HepG2 (cell line): Measurements from ENCODE around the gene PPRC1. TPM values are rescaled to one million over a fixed set of nuclear protein-coding genes. Genes with fewer than 3 reads are reported as not detected.
A peak's percentile ranks its signal among the peaks of the same experiment; 100 is the strongest.

Experiments
- ATAC-seq: fragments of 200-7000 bp; cut with Tn5 transposase; 3 replicates; pipeline ENCODE4 v1.9.1; 2020; ENCODE audit warnings: mild to moderate bottlenecking, moderate library complexity
- BruUV-seq: library from RNA; stranded (reverse); fragments of 400-500 nt; replicated peaks from 2 replicates; lab custom pipeline; 2021; lab: Mats Ljungman, UMichigan
- CTCF ChIA-PET: fragments of 300-600 bp; formaldehyde crosslinking; extraction: SDS; loops from one replicate; lab custom pipeline; 2021; ENCODE audit warnings: low total read pairs, inconsistent platforms, low intra/inter-chr PET ratio; lab: Yijun Ruan, JAX
- POLR2A ChIA-PET: fragments of 350-600 bp; sonication (Branson Sonifier 250); formaldehyde crosslinking; loops from one replicate; lab custom pipeline; 2020; ENCODE audit warnings: antibody characterized with exemption, inconsistent platforms; lab: Yijun Ruan, JAX
- DNase-seq: peaks from one replicate; pipeline ENCODE4 v3.0.0-alpha.2; 2015; ENCODE audit warnings: low spot score
- FAIRE-seq: peaks from 3 replicates; lab custom pipeline; 2011; peaks lifted over from hg19 to GRCh38; lab: Jason Lieb, UNC
- H2AFZ ChIP-seq: one replicate; pipeline ENCODE4 v1.6.1; 2011; ENCODE audit warnings: low read length, inconsistent platforms
- H3K27ac ChIP-seq: fragments of 300-600 bp; 3 replicates; pipeline ENCODE4 v1.8.0; 2011; ENCODE audit warnings: mixed run types, mild to moderate bottlenecking, mixed read lengths, low read length, inconsistent platforms; ENCODE audit not compliant: insufficient read depth; ENCODE audit errors: extremely low read length
- H3K27me3 ChIP-seq, 2 experiments: fragments of 200-600 bp in 1 of 2; 2 replicates in 1 of 2; 3 replicates in 1 of 2; pipeline versions ENCODE4 v1.6.0 to v1.8.0; 2011; ENCODE audit warnings: low read length in 2 of 2, mild to moderate bottlenecking in 2 of 2, moderate library complexity in 2 of 2, inconsistent platforms in 1 of 2; ENCODE audit not compliant: insufficient read depth in 2 of 2, control insufficient read depth in 1 of 2
- H3K36me3 ChIP-seq, 2 experiments: fragments of 200-600 bp in 1 of 2; replicated peaks in 1 of 2; 2 replicates in 1 of 2; 3 replicates in 1 of 2; pipeline versions ENCODE4 v1.5.1 to v1.8.0; 2011; ENCODE audit warnings: low read length in 2 of 2, inconsistent platforms in 1 of 2; ENCODE audit not compliant: insufficient read depth in 2 of 2, control insufficient read depth in 1 of 2
- H3K4me1 ChIP-seq: 2 replicates; pipeline ENCODE4 v1.5.1; 2012; ENCODE audit warnings: low read length, inconsistent platforms; ENCODE audit not compliant: insufficient read depth
- H3K4me2 ChIP-seq: 2 replicates; pipeline ENCODE4 v1.6.0; 2011; ENCODE audit warnings: low read depth, low read length, inconsistent platforms
- H3K4me3 ChIP-seq, 3 experiments: fragments of 200-600 bp in 1 of 3; sonication (generic), shearing (Covaris generic) in 1 of 3; replicated peaks in 1 of 3; 2 replicates each; pipeline ENCODE4 v1.5.1; 2011 to 2016; ENCODE audit warnings: low read length in 3 of 3, inconsistent platforms in 2 of 3, low read depth in 2 of 3, mild to moderate bottlenecking in 2 of 3, control low read depth in 1 of 3, mixed read lengths in 1 of 3; ENCODE audit not compliant: insufficient read depth in 1 of 3
- H3K79me2 ChIP-seq: one replicate; pipeline ENCODE4 v1.6.1; 2011; ENCODE audit warnings: low read length, inconsistent platforms; ENCODE audit not compliant: insufficient read depth
- H3K9ac ChIP-seq: 2 replicates; pipeline ENCODE4 v1.6.0; 2011; ENCODE audit warnings: mild to moderate bottlenecking, low read depth, low read length, inconsistent platforms; ENCODE audit not compliant: insufficient read depth
- H3K9me3 ChIP-seq: 2 replicates; pipeline ENCODE4 v1.5.1; 2012; ENCODE audit warnings: mild to moderate bottlenecking, low read length
- H4K20me1 ChIP-seq: 2 replicates; pipeline ENCODE4 v1.6.0; 2011; ENCODE audit warnings: inconsistent platforms, mild to moderate bottlenecking, low read length, moderate library complexity; ENCODE audit not compliant: insufficient read depth
- BRD4 ChIP-seq: sonication (generic); formaldehyde crosslinking; IDR thresholded peaks from 2 replicates; pipeline ENCODE4 v1.4.0; 2020; ENCODE audit warnings: missing genetic modification reagents
- TAF15 ChIP-seq: fragments of 200-400 bp; formaldehyde crosslinking; IDR thresholded peaks from one replicate; pipeline ENCODE4 v1.6.1; 2018; ENCODE audit warnings: mild to moderate bottlenecking, low read depth, low read length; ENCODE audit not compliant: poor library complexity, severe bottlenecking
- YEATS2 ChIP-seq: sonication (generic); formaldehyde crosslinking; IDR thresholded peaks from 2 replicates; pipeline ENCODE4 v1.4.0; 2020; ENCODE audit warnings: missing genetic modification reagents, borderline replicate concordance
- ZNF768 ChIP-seq: sonication (generic); formaldehyde crosslinking; IDR thresholded peaks from 2 replicates; pipeline ENCODE4 v1.4.0; 2020; ENCODE audit warnings: missing genetic modification reagents
- WGBS: methylation state at CpG from one replicate; pipeline ENCODE4 v1.1.6; 2017; ENCODE audit warnings: low lambda C conversion rate; 5-methylcytosine and 5-hydroxymethylcytosine counted together
- in situ Hi-C: cut with HindIII; loops from 2 replicates; pipeline ENCODE4 v1.10.0; 2017; ENCODE audit warnings: low pct_unique_long_range_greater_than_20kb; ENCODE audit not compliant: extremely low pct_ligation_motif_present
- intact Hi-C: fragments of 100-400 bp; cut with micrococcal nuclease; formaldehyde crosslinking; loops from one replicate; pipeline ENCODE4 v1.10.0; 2022; ENCODE audit not compliant: unreplicated experiment
- polyA plus RNA-seq, 8 experiments: library from polyadenylated mRNA; depleted of rRNA in 3 of 8; stranded (reverse) in 7 of 8; unstranded in 1 of 8; fragments of >200 nt; fragmentation: Illumina TruSeq in 4 of 8; extraction: Trizol in 4 of 8; gene quantifications; 2 replicates each; pipeline versions ENCODE4 v1.2.1 to v1.2.3, GENCODE V29; 2011 to 2016; ENCODE audit warnings: low read depth in 4 of 8, missing spikeins in 1 of 8, mixed read lengths in 1 of 8; ENCODE audit not compliant: insufficient read depth in 1 of 8
- total RNA-seq, 5 experiments: library from RNA; depleted of rRNA; stranded (reverse); fragments of >200 nt; fragmentation: Illumina TruSeq; extraction: Trizol; gene quantifications; 2 replicates each; pipeline ENCODE4 v1.2.3, GENCODE V29; 2016; ENCODE audit warnings: low read depth in 1 of 5
- TF ChIP-seq, protein P1 (sequence below): sonication (generic); formaldehyde crosslinking; IDR thresholded peaks from 2 replicates; pipeline ENCODE4 v1.4.0; 2020; ENCODE audit warnings: missing genetic modification reagents
- TF ChIP-seq, protein P2 (sequence below): IDR thresholded peaks from 2 replicates; pipeline ENCODE4 v1.6.1; 2012; ENCODE audit warnings: low read depth, low read length, improper control_type of control experiment

Gene PPRC1
- total and polyA plus RNA-seq, 2 of the 13 experiments (the other 11 are each of a cell fraction or from before 2014, with no cell fraction given): 18.7 to 24.2 TPM

DNA sequence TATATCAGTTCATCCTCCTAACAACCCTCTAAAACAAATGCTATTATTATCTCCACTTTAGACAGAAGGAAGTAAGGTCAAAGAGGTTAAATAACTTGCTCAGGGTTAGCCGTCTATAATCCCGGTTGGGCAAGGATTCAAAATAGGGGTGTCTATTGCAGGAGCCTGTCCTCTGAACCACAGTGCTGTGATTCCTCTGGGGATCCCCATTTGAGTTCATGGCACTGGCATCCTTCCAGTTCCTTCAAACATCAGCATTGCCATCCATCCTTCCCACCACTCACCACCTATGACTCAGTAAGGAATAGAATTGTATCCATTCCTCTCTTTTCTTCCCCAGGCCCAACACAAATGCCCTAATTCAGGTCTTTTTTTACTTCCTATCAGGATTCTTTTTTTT lies 42.1 kb upstream of the PPRC1 start (continued):
- TF ChIP-seq, protein P1, sequence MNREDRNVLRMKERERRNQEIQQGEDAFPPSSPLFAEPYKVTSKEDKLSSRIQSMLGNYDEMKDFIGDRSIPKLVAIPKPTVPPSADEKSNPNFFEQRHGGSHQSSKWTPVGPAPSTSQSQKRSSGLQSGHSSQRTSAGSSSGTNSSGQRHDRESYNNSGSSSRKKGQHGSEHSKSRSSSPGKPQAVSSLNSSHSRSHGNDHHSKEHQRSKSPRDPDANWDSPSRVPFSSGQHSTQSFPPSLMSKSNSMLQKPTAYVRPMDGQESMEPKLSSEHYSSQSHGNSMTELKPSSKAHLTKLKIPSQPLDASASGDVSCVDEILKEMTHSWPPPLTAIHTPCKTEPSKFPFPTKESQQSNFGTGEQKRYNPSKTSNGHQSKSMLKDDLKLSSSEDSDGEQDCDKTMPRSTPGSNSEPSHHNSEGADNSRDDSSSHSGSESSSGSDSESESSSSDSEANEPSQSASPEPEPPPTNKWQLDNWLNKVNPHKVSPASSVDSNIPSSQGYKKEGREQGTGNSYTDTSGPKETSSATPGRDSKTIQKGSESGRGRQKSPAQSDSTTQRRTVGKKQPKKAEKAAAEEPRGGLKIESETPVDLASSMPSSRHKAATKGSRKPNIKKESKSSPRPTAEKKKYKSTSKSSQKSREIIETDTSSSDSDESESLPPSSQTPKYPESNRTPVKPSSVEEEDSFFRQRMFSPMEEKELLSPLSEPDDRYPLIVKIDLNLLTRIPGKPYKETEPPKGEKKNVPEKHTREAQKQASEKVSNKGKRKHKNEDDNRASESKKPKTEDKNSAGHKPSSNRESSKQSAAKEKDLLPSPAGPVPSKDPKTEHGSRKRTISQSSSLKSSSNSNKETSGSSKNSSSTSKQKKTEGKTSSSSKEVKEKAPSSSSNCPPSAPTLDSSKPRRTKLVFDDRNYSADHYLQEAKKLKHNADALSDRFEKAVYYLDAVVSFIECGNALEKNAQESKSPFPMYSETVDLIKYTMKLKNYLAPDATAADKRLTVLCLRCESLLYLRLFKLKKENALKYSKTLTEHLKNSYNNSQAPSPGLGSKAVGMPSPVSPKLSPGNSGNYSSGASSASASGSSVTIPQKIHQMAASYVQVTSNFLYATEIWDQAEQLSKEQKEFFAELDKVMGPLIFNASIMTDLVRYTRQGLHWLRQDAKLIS: no peak
- no peak for TF ChIP-seq YEATS2
- TF ChIP-seq BRD4 (CRISPR knock-in tag): no peak
- no peak for TF ChIP-seq TAF15

DNA sequence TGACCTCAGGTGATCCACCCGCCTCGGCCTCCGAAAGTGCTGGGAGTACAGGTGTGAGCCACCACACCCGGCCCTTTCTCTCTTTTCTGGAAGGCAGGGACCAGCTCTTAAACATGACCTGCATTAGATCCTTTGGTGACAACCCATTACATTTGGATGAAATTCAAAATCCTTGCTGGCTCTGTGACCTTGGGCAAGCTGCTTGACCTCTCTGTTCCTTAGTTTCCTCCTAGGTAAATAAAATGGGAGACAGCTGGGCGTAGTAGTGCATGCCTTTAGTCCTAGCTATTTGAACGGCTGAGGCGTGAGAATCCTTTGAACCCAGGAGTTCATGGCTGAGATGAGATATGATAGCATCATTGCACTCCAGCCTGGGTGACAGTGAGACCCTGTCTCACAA lies 36.4 kb upstream of the PPRC1 start:
- no peaks in the 10 kb centered on the region for H3K36me3 ChIP-seq
- no TSS peak for BruUV-seq
- TF ChIP-seq, protein P2, sequence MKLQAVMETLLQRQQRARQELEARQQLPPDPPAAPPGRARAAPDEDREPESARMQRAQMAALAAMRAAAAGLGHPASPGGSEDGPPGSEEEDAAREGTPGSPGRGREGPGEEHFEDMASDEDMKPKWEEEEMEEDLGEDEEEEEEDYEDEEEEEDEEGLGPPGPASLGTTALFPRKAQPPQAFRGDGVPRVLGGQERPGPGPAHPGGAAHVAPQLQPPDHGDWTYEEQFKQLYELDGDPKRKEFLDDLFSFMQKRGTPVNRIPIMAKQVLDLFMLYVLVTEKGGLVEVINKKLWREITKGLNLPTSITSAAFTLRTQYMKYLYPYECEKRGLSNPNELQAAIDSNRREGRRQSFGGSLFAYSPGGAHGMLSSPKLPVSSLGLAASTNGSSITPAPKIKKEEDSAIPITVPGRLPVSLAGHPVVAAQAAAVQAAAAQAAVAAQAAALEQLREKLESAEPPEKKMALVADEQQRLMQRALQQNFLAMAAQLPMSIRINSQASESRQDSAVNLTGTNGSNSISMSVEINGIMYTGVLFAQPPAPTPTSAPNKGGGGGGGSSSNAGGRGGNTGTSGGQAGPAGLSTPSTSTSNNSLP: no peak
- TF ChIP-seq ZNF768 (CRISPR knock-in tag): peak; percentile 45; the same call in 1 of the 2 replicates
- ChIA-PET CTCF (no interaction called here), POLR2A (no interaction called here)
- no peak for FAIRE-seq
- no peak for DNase-seq
- H3K27me3 ChIP-seq: no peaks in the 10 kb centered on the region
- H3K4me1 ChIP-seq: no peaks in the 10 kb centered on the region
- ATAC-seq: no peak
- H3K4me2 ChIP-seq: no peak overlapping the region
- H3K4me3 ChIP-seq: no peak overlapping the region
- H4K20me1 ChIP-seq: no peaks in the 10 kb centered on the region
- intact Hi-C loops (no loop called here), in situ Hi-C loops (no loop called here)
- H3K79me2 ChIP-seq: no peaks in the 10 kb centered on the region
- no peak overlapping the region for H3K9ac ChIP-seq
- H3K27ac ChIP-seq: no peak overlapping the region
- H3K9me3 ChIP-seq: no peaks in the 10 kb centered on the region
- H2AFZ ChIP-seq: no peak overlapping the region
- WGBS: 94% methylated on average over 7 of the region's 7 CpGs
